GM18868 (cell line): ENCODE measurements around the gene PGK1.
A peak's percentile ranks its signal among the peaks of the same experiment; 100 is the strongest.
"Not testable (repeated sequence)": the region's sequence is repeated elsewhere in the genome, so short reads cannot be mapped to it uniquely, and the experiment has no call there.

Source experiments
- ATAC-seq: cut with Tn5 transposase; IDR thresholded peaks from one replicate; pipeline ENCODE4 v1.9.1; 2021; ENCODE audit warnings: mild to moderate bottlenecking, moderate library complexity; ENCODE audit not compliant: unreplicated experiment

Gene PGK1

DNA sequence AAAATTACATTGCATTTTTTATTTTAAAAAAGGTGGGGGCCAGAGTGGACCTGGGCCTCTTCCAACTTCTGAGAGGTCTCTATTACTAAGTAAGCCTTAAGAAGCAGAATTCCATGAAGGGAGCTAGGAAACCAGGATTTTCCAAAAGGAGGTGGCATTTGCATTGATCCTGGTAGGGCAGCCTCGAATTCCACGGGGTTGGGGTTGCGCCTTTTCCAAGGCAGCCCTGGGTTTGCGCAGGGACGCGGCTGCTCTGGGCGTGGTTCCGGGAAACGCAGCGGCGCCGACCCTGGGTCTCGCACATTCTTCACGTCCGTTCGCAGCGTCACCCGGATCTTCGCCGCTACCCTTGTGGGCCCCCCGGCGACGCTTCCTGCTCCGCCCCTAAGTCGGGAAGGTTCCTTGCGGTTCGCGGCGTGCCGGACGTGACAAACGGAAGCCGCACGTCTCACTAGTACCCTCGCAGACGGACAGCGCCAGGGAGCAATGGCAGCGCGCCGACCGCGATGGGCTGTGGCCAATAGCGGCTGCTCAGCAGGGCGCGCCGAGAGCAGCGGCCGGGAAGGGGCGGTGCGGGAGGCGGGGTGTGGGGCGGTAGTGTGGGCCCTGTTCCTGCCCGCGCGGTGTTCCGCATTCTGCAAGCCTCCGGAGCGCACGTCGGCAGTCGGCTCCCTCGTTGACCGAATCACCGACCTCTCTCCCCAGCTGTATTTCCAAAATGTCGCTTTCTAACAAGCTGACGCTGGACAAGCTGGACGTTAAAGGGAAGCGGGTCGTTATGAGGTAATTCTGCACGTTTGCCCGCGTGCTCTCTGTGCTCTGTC, at the start of gene PGK1:
PGK1 (plus strand) TSS at position 626 of the 824 bp plus-strand sequence; CDS start at position 719, 93 bp downstream.
- peak; percentile 95 for ATAC-seq

DNA sequence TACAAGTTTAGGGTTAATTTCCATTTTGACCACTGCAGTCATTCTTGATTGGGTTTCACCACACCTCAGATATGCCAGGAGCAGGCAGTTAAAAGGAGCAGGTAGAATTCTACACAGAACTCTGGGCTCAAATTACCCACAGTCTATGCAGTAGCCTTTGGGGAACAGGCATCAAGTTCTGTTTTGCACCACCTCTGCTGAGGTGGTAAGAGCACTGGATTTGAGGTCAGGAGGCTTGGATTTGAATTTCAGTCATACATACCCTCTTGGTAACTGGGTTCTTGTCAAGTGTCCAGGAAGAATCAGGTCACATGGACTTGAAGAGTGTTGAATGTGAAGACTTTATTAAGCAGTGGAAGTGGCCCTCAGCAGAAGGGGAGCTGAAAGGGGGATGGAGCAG, 40.4 kb upstream of the PGK1 start:
- no peak for ATAC-seq

DNA sequence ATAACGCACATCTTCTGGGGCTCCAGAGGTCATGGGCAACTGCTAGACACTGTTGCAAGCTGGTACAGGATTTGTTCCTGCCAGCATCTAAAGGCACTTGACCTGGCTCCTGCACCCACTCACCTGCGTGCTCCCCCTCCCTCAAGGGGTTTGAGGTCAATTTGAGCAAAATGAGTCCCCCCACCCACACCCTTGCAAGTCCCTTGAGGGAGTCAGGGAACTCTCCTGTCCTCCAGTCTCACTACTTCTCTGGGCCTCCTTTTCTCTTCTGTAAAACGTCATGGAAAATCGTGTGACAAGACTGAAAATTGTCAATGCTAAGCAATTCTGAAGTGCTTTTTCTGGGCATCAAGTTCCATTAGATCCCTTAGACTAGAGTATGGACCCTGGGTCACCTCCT, 39.9 kb upstream of the PGK1 start:
- no peak for ATAC-seq

DNA sequence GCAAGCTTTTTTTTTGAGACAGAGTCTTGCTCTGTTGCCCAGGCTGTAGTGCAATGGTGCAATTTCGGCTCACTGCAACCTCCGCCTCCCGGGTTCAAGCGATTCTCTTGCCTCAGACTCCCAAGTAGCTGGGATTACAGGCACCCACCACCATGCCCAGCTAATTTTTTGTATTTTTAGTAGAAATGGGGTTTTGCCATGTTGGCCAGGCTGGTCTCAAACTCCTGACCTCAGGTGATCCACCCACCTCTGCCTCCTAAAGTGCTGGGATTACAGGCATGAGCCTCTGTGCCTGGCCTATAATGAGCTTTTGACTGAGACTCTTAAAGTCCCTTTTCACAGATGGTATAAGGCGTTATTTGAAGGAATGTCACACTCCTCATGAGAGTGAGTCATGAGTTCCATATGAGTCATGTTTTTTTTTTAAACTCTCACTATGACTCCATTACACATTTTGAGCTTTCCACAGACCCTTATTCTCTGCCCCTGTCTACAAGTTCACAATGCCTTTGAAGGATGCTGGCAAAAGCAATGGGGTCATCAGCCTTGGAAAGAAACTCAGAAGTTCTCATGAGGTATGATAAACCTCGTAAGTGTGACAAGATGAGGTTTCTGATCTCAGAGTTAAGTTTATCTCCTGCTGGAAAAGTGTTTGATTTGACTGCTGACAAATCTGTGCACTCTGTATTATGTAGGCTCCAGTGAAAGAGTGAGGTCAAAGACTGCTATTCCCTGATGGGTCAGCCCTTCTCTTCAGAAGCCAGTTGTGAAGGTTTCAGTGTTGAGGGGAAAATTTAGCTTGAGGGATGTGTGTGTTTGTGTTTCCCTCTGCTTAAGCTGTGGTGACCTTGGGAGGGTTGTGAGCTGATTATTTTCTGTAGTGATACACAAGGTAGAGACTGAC, 39.1 kb upstream of the PGK1 start:
- peak; percentile 90 for ATAC-seq

DNA sequence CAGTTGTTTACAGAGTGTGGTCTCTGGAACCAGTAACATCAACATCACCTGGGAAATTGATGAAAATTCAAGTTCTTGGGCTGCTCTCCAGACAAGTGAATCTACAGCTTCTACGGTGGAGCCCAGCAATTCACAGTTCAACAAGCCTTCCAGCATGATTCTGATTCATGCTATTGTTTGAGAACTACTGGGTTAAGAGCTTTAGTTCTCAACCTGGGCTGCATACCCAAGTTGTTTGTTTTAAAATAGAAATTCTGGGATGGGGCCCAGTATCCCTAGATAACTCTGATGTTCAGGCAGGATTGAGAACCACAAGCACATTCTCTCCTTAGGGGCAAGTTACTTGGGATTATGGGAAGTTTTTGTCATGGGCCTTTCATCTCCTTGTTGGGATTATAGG, 37.9 kb upstream of the PGK1 start:
- no peak for ATAC-seq

DNA sequence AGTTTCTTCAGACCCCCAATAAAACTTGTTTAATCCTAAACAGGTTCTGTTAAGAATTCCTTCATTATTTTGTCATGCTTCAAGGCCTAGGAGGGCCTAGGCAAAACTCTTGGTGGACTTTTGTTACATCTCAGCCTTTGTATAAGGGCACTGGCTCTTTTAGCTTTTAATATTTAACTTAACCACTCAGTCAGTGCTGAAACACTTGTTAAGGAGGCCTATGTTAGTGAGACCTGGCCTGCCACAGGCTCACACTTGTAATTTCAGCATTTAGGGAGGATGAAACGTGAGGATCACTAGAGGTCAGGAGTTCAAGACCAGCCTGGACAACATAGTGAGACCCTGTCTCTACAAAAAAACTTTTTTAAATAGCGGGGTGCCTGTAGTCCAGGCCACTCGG, 32.7 kb upstream of the PGK1 start:
- ATAC-seq = no peak

DNA sequence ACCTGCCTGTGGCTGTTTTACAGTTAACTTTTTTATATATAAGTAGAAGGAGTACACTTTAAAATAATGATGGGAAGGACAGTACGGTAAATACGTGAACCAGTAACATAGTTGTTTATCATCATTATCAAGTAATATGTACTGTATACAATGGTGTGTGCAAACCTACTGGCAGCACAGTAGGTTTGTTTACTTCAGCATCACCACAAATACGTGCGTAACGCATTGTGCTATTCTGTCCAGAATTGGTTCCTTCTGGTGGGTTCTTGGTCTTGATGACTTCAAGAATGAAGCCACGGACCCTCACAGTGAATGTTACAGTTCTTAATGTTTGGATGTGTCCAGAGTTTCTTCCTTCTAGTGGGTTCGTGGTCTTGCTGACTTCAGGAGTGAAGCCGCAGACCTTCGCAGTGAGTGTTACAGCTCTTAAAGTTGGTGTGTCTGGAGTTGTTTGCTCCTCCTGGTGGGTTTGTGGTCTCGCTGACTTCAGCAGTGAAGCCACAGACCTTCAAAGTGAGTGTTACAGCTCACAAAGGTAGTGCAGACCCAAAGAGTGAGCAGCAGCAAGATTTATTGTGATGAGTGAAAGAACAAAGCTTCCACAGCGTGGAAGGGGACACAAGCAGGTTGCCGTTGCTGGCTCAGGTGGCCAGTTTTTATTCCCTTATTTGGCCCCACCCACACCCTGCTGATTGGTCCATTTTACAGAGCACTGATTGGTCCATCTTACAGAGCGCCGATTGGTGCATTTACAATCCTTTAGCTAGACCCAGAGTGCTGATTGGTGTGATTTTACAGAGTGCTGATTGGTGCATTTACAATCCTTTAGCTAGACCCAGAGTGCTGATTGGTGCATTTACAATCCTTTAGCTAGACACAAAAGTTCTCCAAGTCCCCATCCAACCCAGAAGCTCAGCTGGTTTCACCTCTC, 30.6 kb upstream of the PGK1 start:
- ATAC-seq = not testable (repeated sequence)

DNA sequence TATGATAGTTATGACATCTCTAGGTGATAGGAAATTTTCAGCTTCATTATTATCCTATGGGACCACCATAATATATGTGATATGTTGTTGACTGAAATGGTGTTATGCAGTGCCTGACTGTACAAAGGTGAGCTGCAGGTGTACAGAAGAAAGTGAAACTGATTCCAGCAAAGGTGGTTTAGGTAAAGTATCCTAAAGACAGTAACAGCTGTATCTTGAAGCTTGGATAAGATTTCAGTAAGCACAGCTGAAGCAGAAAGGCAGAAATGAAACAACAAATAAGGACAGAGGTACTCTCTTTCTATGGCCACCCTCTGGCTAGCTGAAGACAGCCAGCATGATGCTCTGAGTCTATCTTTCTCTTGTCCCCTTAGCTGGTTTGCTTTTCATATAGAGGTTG, 30.0 kb upstream of the PGK1 start:
- no peak for ATAC-seq

DNA sequence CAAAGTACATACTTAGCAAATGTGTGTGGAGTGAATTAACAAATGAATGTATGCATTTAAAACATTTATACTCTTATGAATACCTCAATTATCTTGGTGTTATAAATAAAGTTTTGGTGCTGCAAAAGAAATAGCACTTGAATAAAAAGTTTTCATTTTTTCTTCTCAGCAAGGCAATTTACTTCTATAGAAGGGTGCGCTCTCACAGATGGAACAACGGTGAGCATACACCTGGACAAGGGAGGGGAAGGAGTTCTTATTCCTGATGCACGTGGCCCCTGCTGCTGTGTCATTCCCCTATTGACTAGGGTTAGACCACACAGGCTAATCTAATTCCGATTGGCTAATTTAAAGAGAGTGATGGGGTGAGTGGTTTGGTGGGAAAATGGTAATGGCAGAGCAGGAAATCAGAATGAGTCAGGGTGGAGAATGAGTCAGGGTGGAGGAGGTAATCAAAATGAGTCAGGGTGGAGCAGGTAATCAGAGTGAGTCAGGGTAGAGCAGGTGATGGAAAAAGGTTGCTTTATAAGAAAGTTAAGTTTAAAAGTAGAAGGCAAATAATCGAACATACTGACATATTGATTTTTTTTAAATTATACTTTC, 28.2 kb upstream of the PGK1 start:
- ATAC-seq = no peak

DNA sequence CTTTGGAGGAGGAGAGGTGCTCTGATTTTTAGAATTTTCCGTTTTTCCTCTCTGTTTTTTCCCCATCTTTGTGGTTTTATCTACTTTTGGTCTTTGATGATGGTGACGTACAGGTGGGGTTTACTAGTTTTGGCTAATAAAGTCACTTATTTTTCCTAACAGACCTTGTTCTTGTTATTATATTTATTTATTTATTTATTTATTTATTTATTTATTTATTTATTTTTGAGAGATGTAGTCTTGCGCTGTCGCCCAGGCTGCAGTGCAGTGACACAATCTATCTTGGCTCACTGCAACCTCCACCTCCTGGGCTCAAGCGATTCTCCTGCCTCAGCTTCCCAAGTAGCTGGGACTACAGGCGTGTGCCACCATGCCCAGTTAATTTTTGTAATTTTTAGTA, 22.6 kb upstream of the PGK1 start:
- not testable (repeated sequence) for ATAC-seq

DNA sequence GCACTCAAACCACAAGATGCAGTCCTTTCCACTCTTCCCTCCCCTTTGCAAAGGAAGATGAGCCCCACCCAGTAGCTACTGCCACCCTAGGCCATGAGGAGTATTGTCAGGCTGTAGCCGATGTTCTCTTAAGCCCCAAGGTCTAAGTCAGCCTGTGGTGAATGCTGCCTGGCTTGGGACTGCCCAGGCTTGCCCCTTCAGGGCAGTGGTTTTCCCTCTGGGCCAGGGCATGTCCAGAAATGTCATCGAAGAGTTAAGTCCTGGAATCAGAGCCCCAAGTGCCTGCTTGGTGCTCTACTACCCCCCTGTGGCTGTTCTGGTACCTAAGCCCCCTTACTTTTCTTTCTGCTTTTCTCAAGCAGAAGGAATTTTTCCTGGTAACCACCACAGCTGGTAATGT, 11.8 kb upstream of the PGK1 start:
- ATAC-seq = peak; percentile 96

DNA sequence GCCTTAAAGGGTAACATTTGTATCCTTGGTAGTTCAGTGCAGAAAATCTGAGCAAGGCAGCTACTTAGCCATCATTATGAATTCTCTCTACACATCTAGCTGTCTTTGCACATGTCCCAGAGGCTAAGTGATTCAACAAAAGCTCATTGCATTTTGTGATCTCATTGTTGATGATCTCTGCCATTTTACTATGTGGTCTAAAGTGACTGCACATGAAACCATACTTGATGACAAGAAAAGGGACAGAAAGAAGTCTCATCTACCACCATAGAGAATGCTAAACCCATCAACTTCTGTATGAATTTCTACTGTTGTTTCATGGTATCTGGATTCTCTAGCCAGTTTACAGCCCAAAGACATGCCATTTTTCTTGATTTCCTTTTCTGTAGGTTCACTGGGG, 5.9 kb upstream of the PGK1 start:
- no peak for ATAC-seq

DNA sequence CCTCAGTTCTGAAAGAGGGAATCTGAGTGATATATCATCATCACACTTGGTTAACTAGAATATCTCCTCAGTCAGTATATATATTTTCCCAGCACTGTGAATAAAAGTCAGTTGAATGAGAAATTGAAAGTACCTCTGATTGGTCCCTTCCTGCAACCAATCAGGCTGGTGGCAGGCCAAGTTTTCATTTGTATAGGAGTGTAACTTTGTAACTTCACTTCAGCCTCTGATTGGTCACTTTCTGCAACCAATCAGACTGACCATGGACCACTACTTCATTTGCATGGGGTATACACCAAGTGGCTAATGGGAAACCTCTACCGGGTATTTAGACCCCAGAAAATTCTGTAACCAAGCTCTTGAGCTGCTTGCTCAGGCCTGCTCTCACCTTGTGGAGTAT, 2.0 kb upstream of the PGK1 start:
- ATAC-seq = no peak

DNA sequence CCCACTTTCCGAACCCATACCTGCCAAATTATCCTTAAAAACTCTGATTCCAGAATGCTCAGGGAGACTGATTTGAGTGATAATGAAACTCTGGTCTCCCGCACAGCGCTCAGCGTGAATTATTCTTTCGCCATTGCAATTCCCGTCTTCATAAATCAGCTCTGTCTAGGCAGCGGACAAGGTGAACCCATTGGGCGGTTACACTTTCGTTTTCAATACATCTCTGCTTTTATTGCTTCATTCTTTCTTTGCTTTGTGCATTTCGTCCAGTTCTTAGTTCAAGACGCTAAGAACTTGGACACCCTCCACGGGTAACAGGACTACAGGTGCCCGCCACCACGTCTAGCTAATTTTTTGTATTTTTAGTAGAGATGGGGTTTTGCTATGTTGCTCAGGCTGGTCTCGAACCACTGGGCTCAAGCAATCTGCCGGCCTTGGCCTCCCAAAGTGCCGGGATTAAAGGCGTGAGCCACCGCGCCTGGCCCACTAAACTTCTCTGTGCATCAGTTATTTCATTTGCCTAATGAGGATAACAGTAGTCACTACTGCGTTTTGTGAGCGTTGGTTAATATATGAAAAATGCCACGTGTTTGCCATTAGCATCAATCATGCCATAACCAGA, 936 bp upstream of the PGK1 start:
- no peak for ATAC-seq

DNA sequence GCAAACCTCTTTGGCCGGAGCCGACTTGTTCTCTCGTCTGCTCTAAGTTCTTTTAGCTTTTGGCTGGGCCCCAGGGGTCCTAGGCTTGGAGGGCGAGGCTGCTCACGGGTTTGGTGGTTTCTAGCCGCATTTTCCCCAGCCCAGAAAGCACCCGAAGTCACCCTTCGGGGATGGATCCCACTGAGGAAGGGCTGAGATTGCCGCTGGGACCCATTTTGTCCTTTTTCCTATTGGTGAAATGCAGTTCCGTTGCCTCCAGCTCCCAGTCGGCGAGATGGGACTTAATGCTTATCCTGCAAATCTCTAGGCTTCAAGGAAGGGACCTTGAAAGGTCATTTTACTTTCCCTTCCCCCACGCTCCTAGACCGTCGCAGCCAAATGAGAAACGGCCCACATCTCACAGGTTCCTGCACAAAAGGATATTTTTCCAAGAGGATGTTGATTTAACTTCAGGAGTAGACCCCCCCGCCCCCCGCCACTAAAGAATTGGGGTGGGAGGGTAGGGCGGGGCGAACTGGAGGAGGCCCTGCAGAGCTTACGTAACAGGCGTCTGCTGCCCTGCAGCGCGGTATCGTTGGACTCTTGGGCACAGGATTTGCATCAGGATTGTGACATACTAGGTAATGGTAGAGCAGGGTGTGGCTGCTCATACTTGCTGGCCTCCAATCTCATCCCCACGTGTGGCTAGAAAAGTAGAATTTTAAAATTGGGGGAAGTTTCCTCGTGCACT, 564 bp downstream of the PGK1 start:
- ATAC-seq = no peak

DNA sequence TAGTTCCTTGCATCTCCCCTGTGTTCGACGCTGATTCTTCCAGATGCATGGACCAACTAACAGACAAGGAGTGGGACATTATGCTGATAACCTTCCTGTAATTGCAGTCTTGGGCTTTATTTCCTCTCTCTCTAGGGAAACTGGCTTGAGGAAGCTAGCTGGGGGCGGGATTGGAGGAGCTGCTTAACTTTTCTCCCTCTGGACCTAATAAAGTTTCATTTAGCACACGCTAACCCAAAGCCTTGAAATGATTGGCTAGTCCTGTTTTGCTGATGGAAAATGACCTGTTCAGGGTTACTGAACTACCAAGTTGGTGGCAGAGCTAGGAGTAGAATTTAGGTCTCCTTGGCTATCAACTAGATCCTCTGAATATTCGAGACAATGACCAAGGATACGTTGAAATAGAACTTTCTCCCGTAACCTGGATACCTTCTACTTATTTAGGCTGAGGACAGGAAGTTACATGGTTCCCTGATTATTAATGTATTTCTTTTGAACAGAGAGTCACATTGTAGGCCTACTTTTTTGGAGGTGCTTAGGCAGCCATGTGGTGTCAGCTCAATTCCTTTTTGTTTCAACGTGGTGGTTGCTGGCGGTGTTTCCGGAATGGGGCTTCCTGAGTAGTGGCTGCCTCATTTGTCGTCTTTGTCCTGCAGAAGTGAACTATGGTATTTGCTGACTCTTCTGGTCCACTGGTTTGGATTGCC, 2.0 kb downstream of the PGK1 start:
- ATAC-seq = no peak

DNA sequence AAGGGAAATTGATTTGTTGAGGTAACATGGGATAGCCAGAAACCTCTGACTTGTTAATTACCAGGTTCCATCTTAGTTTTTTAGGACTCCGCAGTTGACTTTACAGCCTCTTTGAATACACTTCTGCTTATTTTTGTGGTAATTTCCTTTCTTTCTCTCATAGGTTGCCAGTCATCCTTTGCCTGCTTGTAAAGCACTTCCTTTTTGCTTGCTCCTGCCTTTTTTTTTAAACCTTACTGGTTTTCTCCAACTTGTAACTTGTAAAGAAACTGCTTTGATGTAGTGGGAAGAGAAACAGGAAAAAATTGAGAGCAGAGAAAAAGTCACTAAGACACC, 2.6 kb downstream of the PGK1 start:
- ATAC-seq = no peak

DNA sequence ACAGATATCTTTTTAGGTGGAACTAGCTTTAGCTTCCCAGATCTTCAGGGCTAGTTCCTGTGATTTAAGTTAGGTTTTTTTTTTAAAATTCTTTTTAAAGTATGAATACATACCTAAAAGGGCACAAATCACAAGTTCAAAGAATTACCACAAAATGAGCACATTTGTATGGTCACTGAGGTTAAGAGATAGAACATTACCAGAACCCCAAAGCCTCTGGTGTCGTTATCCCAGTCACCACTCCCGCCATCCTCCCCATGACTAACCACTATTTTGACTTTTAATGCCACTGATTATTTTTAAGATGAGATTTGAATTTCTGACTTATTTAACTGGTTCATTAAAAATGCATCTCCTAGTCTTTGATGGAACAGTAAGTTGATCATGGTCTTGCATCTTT, 5.4 kb downstream of the PGK1 start:
- no peak for ATAC-seq
